B cell (primary cell): ENCODE results near the gene PANX3. TPM values are rescaled to one million over a fixed set of nuclear protein-coding genes. Genes with fewer than 3 reads are reported as not detected.

ENCODE experiments used
- ATAC-seq: fragments of 200-7000 bp; cut with Tn5 transposase; one replicate; pipeline ENCODE4 v1.10.0; 2021; ENCODE audit warnings: low read depth, mild to moderate bottlenecking, moderate number of reproducible peaks, moderate library complexity
- CTCF ChIA-PET: fragments of 350-600 bp; sonication (Branson Sonifier 250); formaldehyde crosslinking; loops from one replicate; lab custom pipeline; 2021; ENCODE audit warnings: antibody characterized with exemption, inconsistent platforms; lab: Charles Lee
- POLR2A ChIA-PET: fragments of 350-600 bp; sonication (Branson Sonifier 250); formaldehyde crosslinking; loops from one replicate; lab custom pipeline; 2021; ENCODE audit warnings: antibody characterized with exemption; lab: Charles Lee
- DNase-seq: peaks from one replicate; pipeline ENCODE4 v3.0.0; 2013
- H2AFZ ChIP-seq: 2 replicates; pipeline ENCODE4 v1.6.1; 2012; ENCODE audit warnings: mild to moderate bottlenecking, low read depth, low read length; ENCODE audit not compliant: insufficient read depth, poor library complexity, severe bottlenecking
- H3K27ac ChIP-seq, 2 donors: 1 replicate in 1 of 2; 2 replicates in 1 of 2; pipeline ENCODE4 v1.5.1; 2012 to 2013; ENCODE audit warnings: low read length in 2 of 2, mild to moderate bottlenecking in 2 of 2, moderate library complexity in 1 of 2
- H3K27me3 ChIP-seq, 4 experiments: fragments of 200-600 bp in 1 of 4; sonication (generic) in 1 of 4; replicated peaks in 1 of 4; 1 replicate in 2 of 4; 2 replicates in 2 of 4; pipeline versions ENCODE4 v1.6.1 to v1.7.0; 2013 to 2016; ENCODE audit warnings: low read length in 3 of 4, mild to moderate bottlenecking in 2 of 4, mixed read lengths in 1 of 4, moderate library complexity in 1 of 4; ENCODE audit not compliant: insufficient read depth in 4 of 4, control insufficient read depth in 3 of 4; ENCODE audit errors: control extremely low read depth in 1 of 4
- H3K36me3 ChIP-seq, 2 experiments: replicated peaks in 1 of 2; 1 replicate in 1 of 2; 2 replicates in 1 of 2; pipeline versions ENCODE4 v1.6.1 to v1.7.1; 2013; ENCODE audit warnings: low read length in 1 of 2; ENCODE audit not compliant: insufficient read depth in 2 of 2, control insufficient read depth in 1 of 2; ENCODE audit errors: control extremely low read depth in 1 of 2, extremely low read depth in 1 of 2
- H3K4me1 ChIP-seq, 2 donors: fragments of 200-600 bp in 1 of 2; sonication (generic) in 1 of 2; 1 replicate in 1 of 2; 2 replicates in 1 of 2; pipeline versions ENCODE4 v1.5.1 to v1.6.1; 2013 to 2017; ENCODE audit warnings: low read length in 2 of 2; ENCODE audit not compliant: control insufficient read depth in 2 of 2, insufficient read depth in 2 of 2
- H3K4me2 ChIP-seq: replicated peaks from 2 replicates; pipeline ENCODE3; 2012; ENCODE audit warnings: mild to moderate bottlenecking, low read depth, low read length; ENCODE audit not compliant: poor library complexity, severe bottlenecking
- H3K4me3 ChIP-seq, 5 experiments: fragments of 200-600 bp in 1 of 5; sonication (generic) in 1 of 5; 1 replicate in 3 of 5; 2 replicates in 2 of 5; pipeline versions ENCODE4 v1.5.1 to v1.7.0; 2011 to 2016; ENCODE audit warnings: low read length in 4 of 5, mild to moderate bottlenecking in 4 of 5, low read depth in 2 of 5, control low read depth in 1 of 5, moderate library complexity in 1 of 5; ENCODE audit not compliant: insufficient read depth in 1 of 5; ENCODE audit errors: control extremely low read depth in 1 of 5, extremely low read depth in 1 of 5
- H3K79me2 ChIP-seq: fragments of 200-600 bp; sonication (generic); one replicate; pipeline ENCODE4 v1.6.0; 2016; ENCODE audit warnings: low read length; ENCODE audit not compliant: control insufficient read depth, insufficient read depth
- H3K9ac ChIP-seq: fragments of 200-600 bp; sonication (generic); 2 replicates; pipeline ENCODE4 v1.6.1; 2017; ENCODE audit warnings: mild to moderate bottlenecking, low read length, moderate library complexity
- H3K9me3 ChIP-seq, 3 donors: one replicate each; pipeline versions ENCODE4 v1.6.1 to v1.7.1; 2013; ENCODE audit warnings: low read length in 2 of 3; ENCODE audit not compliant: control insufficient read depth in 2 of 3, insufficient read depth in 1 of 3; ENCODE audit errors: control extremely low read depth in 1 of 3
- H4K20me1 ChIP-seq: 2 replicates; pipeline ENCODE4 v1.6.0; 2012; ENCODE audit warnings: mild to moderate bottlenecking, low read length; ENCODE audit not compliant: insufficient read depth, control insufficient read depth, poor library complexity, severe bottlenecking
- H3K27ac Mint-ChIP-seq: one replicate; pipeline ENCODE4 v1.8.0; 2021; ENCODE audit warnings: mixed read lengths
- H3K27me3 Mint-ChIP-seq: one replicate; pipeline ENCODE4 v1.8.0; 2021; ENCODE audit warnings: mixed read lengths
- H3K4me1 Mint-ChIP-seq: one replicate; pipeline ENCODE4 v1.8.0; 2021; ENCODE audit warnings: mixed read lengths
- H3K4me3 Mint-ChIP-seq: one replicate; pipeline ENCODE4 v1.8.0; 2021; ENCODE audit warnings: mixed read lengths
- H3K9me3 Mint-ChIP-seq: one replicate; pipeline ENCODE4 v1.8.0; 2022; ENCODE audit warnings: mixed read lengths; ENCODE audit not compliant: insufficient read depth
- CTCF ChIP-seq: fragments of 200-600 bp; IDR thresholded peaks from one replicate; pipeline ENCODE4 v1.8.0; 2022; ENCODE audit warnings: antibody characterized with exemption, mild to moderate bottlenecking
- EZH2 ChIP-seq: IDR thresholded peaks from 2 replicates; pipeline ENCODE4 v1.6.1; 2012; ENCODE audit warnings: borderline replicate concordance, low read depth, mild to moderate bottlenecking, moderate library complexity, low read length; ENCODE audit not compliant: insufficient read depth, poor library complexity, severe bottlenecking
- WGBS: methylation state at CpG from one replicate; pipeline ENCODE4 v1.1.5; 2013; ENCODE audit warnings: missing lambda C conversion rate; ENCODE audit not compliant: insufficient coverage; 5-methylcytosine and 5-hydroxymethylcytosine counted together
- intact Hi-C: fragments of 100-400 bp; cut with micrococcal nuclease; formaldehyde crosslinking; loops from one replicate; pipeline ENCODE4 v1.10.0; 2022
- polyA plus RNA-seq: library from polyadenylated mRNA; depleted of rRNA; stranded (reverse); fragments of >200 nt; gene quantifications from 2 replicates; pipeline ENCODE4 v1.2.3, GENCODE V29; 2012
- total RNA-seq, 2 donors: library from RNA; stranded (reverse); fragments of 120-200 nt in 1 of 2; gene quantifications; 1 replicate in 1 of 2; 2 replicates in 1 of 2; pipeline versions ENCODE4 v1.2.3 to v1.2.4, GENCODE V29; 2013 to 2022

Gene PANX3
- total and polyA plus RNA-seq, 2 donors (not counting 1 experiment from before 2014, with no cell fraction given), result not detected

- intact Hi-C loops, result no loop called here
Measured at GRCh38 chr11:124591430-124591829, 19.8 kb upstream of the PANX3 start.

GRCh38 chr11:124592627-124593026 lies 18.6 kb upstream of the PANX3 start:
- Histone ChIP-seq H3K9me3 (no peaks in the 10 kb centered on the region), H3K36me3 (no peaks in the 10 kb centered on the region), H4K20me1 (no peaks in the 10 kb centered on the region), H3K4me1 (no peaks in the 10 kb centered on the region), H3K27ac (no peak overlapping the region), H3K4me3 (no peak overlapping the region), H3K4me2 (no peak overlapping the region), H3K27me3 (peaks cover 0 to 5% (median 3%) of the 10 kb centered on the region in 4 experiments), H2AFZ (no peak overlapping the region), H3K9ac (no peak overlapping the region), H3K79me2 (no peaks in the 10 kb centered on the region)
- ATAC-seq (no peak), DNase-seq (no peak)
- intact Hi-C loops, result no loop called here
- ChIA-PET CTCF (interaction anchor here (0.8 kb wide), 1 partner anchor 528 kb away, joined by 3 read pairs; no protein-coding TSS in a partner anchor), POLR2A (no interaction called here)
- no peaks in the 10 kb centered on the region for H3K9me3 Mint-ChIP-seq
- 78% methylated on average over 3 of the region's 6 CpGs for WGBS
- H3K4me1 Mint-ChIP-seq, result no peaks in the 10 kb centered on the region
- H3K4me3 Mint-ChIP-seq, result no peak overlapping the region
- peaks cover 23% of the 10 kb centered on the region for H3K27me3 Mint-ChIP-seq
- no peak for TF ChIP-seq EZH2
- no peak for TF ChIP-seq CTCF
- no peak overlapping the region for H3K27ac Mint-ChIP-seq

More at GRCh38 chr11:124591430-124591829, 19.8 kb upstream of the PANX3 start:
- H3K4me2 ChIP-seq, result no peak overlapping the region
- ChIA-PET CTCF (no interaction called here), POLR2A (no interaction called here)
- no peaks in the 10 kb centered on the region for H4K20me1 ChIP-seq
- ATAC-seq, result no peak
- peaks cover 23% of the 10 kb centered on the region for H3K27me3 Mint-ChIP-seq
- H3K9me3 Mint-ChIP-seq, result no peaks in the 10 kb centered on the region
- no peaks in the 10 kb centered on the region for H3K79me2 ChIP-seq
- no peak overlapping the region for H3K9ac ChIP-seq
- H3K4me1 Mint-ChIP-seq, result no peaks in the 10 kb centered on the region
- no peak overlapping the region for H2AFZ ChIP-seq
- H3K27ac ChIP-seq, result no peak overlapping the region
- no peak overlapping the region for H3K27ac Mint-ChIP-seq
- H3K9me3 ChIP-seq, result no peaks in the 10 kb centered on the region
- no peak overlapping the region for H3K4me3 Mint-ChIP-seq
- TF ChIP-seq CTCF (no peak), EZH2 (no peak)
- H3K4me1 ChIP-seq, result no peaks in the 10 kb centered on the region
- H3K36me3 ChIP-seq, result no peaks in the 10 kb centered on the region
- 94% methylated on average over 2 of the region's 2 CpGs for WGBS
- DNase-seq, result no peak
- H3K27me3 ChIP-seq, result peaks cover 0 to 5% (median 1%) of the 10 kb centered on the region in 4 experiments
- H3K4me3 ChIP-seq, result no peak overlapping the region
